Right atrium auricular region (tissue), 2 donors: ENCODE measurements around the gene LDLRAD3. TPM values are rescaled to one million over a fixed set of nuclear protein-coding genes. Genes with fewer than 3 reads are reported as not detected.

Experiments
- DNase-seq: peaks from one replicate; pipeline ENCODE4 v3.0.0-alpha.2; 2019; ENCODE audit warnings: low spot score
- H3K27ac ChIP-seq, 2 donors: fragments of 200-600 bp; sonication (generic); 1 replicate in 1 of 2; 2 replicates in 1 of 2; pipeline ENCODE4 v1.5.1; 2016 to 2019
- H3K27me3 ChIP-seq, 2 donors: fragments of 200-600 bp; sonication (generic); one replicate each; pipeline versions ENCODE4 v1.5.1 to v1.6.0; 2017 to 2019
- H3K36me3 ChIP-seq: fragments of 200-600 bp; sonication (generic); one replicate; pipeline ENCODE4 v1.5.1; 2016
- H3K4me1 ChIP-seq, 2 donors: fragments of 200-600 bp; sonication (generic); one replicate each; pipeline versions ENCODE4 v1.5.1 to v1.6.0; 2017 to 2019
- H3K4me3 ChIP-seq, 2 donors: fragments of 200-600 bp; sonication (generic); 1 replicate in 1 of 2; 2 replicates in 1 of 2; pipeline ENCODE4 v1.5.1; 2017 to 2019; ENCODE audit warnings: mild to moderate bottlenecking in 1 of 2, moderate library complexity in 1 of 2
- H3K9me3 ChIP-seq, 2 donors: fragments of 200-600 bp; sonication (generic); one replicate each; pipeline ENCODE4 v1.5.1; 2019
- total RNA-seq, 2 donors: library from RNA; depleted of rRNA; stranded (reverse); fragments of >200 nt; gene quantifications; one replicate each; pipeline ENCODE4 v1.1.0, GENCODE V29; 2016
- TF ChIP-seq, protein P1 (sequence below), 2 donors: fragments of 200-600 bp; sonication (generic); IDR thresholded peaks; one replicate each; pipeline ENCODE4 v1.5.1; 2019; ENCODE audit warnings: antibody characterized with exemption in 2 of 2

Gene LDLRAD3
- total RNA-seq, 2 donors from 2014 or later, result 3.6 to 7.0 TPM

DNA sequence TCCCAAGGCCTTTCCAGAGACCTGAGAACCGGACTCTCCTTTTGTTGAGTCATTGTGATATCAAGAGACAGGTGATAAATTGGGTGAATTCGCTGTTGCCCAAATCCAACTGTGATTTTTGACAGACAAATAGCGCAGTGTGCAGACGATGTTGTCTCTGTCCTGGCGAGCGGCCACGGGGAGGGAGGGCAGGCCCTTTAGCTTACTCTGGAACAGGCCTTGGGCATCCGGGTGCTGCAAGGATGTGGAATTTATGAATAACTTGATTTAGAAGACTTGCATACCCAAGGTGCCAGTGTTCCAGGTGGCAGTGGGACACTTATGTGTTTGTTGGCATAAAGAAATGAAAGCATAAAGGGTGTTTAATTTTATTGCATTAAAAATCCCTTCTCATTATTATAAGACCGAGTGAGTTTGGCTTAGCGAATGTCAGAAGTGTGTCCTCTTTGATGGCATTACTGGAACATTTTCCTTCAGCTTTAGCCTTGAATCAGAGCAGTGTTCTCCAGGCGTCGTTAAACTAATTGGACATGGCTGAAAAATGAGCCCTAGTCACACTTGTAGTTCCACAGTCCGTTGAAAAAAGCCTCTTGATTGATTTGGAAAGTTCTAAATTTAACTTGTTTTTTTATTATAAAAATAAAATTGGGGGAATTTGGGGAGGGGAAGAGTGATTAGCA lies 9.4 kb downstream of the LDLRAD3 start:
- Histone ChIP-seq H3K4me3 (no peak overlapping the region), H3K27ac (no peak overlapping the region), H3K9me3 (no peaks in the 10 kb centered on the region), H3K4me1 (no peaks in the 10 kb centered on the region), H3K36me3 (no peaks in the 10 kb centered on the region), H3K27me3 (no peaks in the 10 kb centered on the region)
- TF ChIP-seq, protein P1, sequence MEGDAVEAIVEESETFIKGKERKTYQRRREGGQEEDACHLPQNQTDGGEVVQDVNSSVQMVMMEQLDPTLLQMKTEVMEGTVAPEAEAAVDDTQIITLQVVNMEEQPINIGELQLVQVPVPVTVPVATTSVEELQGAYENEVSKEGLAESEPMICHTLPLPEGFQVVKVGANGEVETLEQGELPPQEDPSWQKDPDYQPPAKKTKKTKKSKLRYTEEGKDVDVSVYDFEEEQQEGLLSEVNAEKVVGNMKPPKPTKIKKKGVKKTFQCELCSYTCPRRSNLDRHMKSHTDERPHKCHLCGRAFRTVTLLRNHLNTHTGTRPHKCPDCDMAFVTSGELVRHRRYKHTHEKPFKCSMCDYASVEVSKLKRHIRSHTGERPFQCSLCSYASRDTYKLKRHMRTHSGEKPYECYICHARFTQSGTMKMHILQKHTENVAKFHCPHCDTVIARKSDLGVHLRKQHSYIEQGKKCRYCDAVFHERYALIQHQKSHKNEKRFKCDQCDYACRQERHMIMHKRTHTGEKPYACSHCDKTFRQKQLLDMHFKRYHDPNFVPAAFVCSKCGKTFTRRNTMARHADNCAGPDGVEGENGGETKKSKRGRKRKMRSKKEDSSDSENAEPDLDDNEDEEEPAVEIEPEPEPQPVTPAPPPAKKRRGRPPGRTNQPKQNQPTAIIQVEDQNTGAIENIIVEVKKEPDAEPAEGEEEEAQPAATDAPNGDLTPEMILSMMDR (IDR thresholded peaks at IDR 0.05), result no peak
- DNase-seq, result no peak

GRCh38 chr11:35954205-35954604 lies 10.3 kb downstream of the LDLRAD3 start:
- TF ChIP-seq, protein P1 (IDR thresholded peaks at IDR 0.05), result no peak

DNA sequence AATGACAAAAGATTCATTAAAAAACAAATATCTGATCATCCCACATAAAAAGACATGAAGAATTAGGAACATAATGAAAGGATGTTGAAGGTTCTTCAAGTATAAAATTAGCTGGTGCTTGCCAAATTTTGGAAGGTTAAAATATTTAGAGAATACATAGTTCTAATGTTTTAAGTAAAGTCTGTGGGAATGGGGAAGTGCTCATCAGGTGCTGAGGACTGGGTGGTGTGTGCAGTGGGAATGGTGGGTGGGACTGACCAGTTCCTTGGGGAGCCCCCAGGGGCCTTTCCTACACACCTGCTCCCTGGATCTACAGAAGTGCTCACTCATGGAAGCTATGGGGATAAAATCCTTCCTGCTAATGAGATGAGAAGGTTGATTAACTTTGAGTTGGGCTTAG lies 11.8 kb downstream of the LDLRAD3 start:
- no peaks in the 10 kb centered on the region for H3K4me1 ChIP-seq
- no peaks in the 10 kb centered on the region for H3K9me3 ChIP-seq
- H3K36me3 ChIP-seq, result no peaks in the 10 kb centered on the region
- no peak overlapping the region for H3K4me3 ChIP-seq
- no peak overlapping the region for H3K27ac ChIP-seq
- no peaks in the 10 kb centered on the region for H3K27me3 ChIP-seq
- TF ChIP-seq, protein P1 (IDR thresholded peaks at IDR 0.05), result no peak
- DNase-seq, result no peak

More at GRCh38 chr11:35954205-35954604, 10.3 kb downstream of the LDLRAD3 start:
- H3K9me3 ChIP-seq, result no peaks in the 10 kb centered on the region
- no peak overlapping the region for H3K27ac ChIP-seq
- H3K4me1 ChIP-seq, result no peaks in the 10 kb centered on the region
- no peaks in the 10 kb centered on the region for H3K27me3 ChIP-seq
- DNase-seq, result no peak
- H3K4me3 ChIP-seq, result no peak overlapping the region
- H3K36me3 ChIP-seq, result no peaks in the 10 kb centered on the region

DNA sequence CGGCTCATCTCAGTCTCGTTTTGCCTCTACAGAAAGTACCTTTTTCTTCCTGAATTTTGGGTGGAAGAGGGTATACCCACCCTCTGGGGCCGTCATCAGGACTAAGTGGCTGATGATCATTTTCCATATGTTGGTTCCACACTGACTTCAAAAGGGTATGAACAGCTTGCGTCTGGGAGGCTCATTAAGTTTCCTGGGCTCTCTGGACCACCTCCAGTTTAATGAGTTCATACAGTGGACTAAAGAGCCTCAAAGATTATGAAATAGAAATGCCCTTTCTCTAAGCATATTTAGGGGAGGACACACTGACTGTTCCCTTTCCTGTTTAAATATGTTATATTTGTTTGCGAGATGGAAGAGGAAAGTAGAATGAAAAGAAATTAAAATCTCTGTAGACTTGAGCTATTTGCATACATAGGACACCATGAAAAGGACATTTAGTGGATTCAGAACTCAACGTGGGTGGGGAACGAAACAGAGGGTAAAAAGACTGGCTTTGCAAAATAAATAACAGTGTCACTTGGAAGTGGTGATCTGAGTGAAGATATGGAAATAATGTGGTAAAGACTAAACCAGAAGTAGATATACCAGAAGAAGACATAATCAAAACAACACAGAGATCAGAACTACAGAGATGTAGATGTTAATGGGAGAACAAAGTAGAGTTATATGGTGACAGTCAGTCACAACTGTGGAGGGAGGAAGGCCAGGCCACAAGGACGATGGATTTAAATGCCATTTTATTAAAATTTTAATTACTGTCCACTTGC lies 18.7 kb downstream of the LDLRAD3 start:
- TF ChIP-seq, protein P1 (IDR thresholded peaks at IDR 0.05), result no peak
- no peaks in the 10 kb centered on the region for H3K9me3 ChIP-seq
- H3K27ac ChIP-seq, result no peak overlapping the region

DNA sequence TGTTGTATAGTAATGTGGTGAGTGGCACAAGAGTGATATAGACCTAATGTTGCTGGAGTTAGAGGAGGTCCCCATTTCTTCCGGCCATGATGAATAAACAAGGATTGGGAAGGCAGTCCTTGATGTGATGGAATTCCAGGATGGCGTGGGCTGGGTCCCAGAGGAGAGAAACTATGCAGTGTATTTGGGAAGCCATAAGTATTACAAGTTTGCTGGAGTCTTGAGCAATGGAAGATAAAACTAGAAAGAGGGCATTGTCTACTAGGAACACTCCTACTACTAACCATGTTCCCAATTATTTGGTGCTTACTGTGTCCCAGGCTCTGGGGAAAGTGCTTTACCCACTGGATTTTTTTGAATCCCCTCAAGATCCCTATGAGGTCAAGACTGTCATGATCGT lies 20.0 kb downstream of the LDLRAD3 start:
- Histone ChIP-seq H3K36me3 (no peaks in the 10 kb centered on the region), H3K27me3 (no peaks in the 10 kb centered on the region), H3K9me3 (no peaks in the 10 kb centered on the region), H3K4me1 (peaks cover 0 to 8% of the 10 kb centered on the region in 2 donors), H3K4me3 (no peak overlapping the region), H3K27ac (peak overlapping the region in 1 of 2 donors; percentile 52)
- DNase-seq, result no peak
- TF ChIP-seq, protein P1 (IDR thresholded peaks at IDR 0.05), result no peak

More for the DNA sequence above, 18.7 kb downstream of the LDLRAD3 start:
- Histone ChIP-seq H3K36me3 (no peaks in the 10 kb centered on the region), H3K27me3 (no peaks in the 10 kb centered on the region), H3K4me3 (no peak overlapping the region), H3K4me1 (peaks cover 0 to 8% of the 10 kb centered on the region in 2 donors)
- no peak for DNase-seq
